Measurements from ENCODE around the gene SIL1.

DNA sequence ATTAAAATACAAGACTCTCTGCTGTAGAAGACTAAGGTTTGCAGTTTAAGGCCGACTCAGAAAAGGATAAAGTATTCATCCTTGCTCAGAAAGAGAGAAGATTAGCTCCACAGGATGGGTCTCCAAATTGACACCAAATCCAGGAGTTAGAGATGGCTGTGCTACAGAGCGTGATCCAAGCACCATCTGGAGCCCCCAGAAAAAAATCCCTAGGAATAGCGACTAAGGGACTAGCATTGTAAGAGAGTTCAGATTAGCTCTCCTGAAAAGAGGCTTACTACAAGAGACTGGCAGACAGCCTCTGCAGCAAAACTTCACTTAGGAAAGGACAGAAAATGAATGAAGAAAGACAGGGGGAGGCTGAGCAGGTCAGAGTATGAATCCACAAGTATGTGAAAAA lies 3.7 kb downstream of the SIL1 start:
- TF ChIP-seq, protein P1, sequence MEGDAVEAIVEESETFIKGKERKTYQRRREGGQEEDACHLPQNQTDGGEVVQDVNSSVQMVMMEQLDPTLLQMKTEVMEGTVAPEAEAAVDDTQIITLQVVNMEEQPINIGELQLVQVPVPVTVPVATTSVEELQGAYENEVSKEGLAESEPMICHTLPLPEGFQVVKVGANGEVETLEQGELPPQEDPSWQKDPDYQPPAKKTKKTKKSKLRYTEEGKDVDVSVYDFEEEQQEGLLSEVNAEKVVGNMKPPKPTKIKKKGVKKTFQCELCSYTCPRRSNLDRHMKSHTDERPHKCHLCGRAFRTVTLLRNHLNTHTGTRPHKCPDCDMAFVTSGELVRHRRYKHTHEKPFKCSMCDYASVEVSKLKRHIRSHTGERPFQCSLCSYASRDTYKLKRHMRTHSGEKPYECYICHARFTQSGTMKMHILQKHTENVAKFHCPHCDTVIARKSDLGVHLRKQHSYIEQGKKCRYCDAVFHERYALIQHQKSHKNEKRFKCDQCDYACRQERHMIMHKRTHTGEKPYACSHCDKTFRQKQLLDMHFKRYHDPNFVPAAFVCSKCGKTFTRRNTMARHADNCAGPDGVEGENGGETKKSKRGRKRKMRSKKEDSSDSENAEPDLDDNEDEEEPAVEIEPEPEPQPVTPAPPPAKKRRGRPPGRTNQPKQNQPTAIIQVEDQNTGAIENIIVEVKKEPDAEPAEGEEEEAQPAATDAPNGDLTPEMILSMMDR (conservative IDR thresholded peaks at IDR 0.05 in 1 of 2, IDR thresholded peaks at IDR 0.05 in 1 of 2; ENCODE audit: low read depth in 1 of 2, low read length in 2 of 2) = no peak
- TF ChIP-seq EZH2 (IDR thresholded peaks at IDR 0.05; ENCODE audit: low read length, missing control alignments) = no peak

Data from fibroblast of lung (primary cell).